NOMO-1 treated with dmso at 0.1 percent for 144 hours (cell line): ENCODE measurements around the gene STAG3.

Source experiments
- DNase-seq: peaks from one replicate; lab custom pipeline; 2025; ENCODE audit not compliant: unreplicated experiment; lab: John Stamatoyannopoulos, UW

Gene STAG3

DNA sequence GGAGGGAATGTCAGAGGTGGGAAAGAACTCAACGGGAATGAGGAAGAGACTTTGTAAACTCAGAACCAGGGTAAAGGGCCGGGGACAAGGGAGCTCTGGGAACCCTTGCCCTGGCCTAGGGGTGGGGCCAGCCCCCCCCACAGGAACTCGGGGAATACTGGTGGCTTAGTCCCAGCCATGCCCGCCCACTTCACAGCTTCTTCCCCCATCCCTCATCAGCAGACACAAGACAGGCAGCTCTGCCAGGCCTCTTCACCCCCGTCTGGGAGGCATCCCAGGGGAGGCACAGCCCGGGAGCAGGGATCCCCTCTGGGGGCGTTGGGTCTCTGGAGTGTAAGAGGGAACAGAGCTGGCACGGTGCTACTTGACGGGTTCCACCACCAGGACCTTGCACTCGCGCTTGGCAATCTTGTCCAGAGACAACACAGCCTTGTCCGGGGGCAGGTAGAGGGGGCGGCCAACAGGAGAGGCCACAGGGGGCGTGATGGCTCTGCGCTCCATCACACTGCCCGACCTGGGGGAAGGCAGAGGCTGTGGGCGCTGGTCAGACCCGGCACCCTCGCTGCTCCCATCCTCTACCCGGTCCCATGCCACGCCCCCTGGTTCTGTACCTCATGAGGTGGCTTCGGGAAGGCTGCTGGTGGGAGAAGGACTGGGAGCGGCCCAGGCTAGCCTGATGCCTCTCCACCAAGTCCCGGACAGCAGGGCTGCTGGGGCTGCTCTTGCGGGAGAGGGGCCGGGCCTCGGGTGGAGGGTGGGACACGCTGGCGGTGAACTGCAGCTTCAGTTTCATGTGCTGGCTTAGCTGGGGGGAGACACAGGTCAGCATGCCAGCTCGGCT lies 22.8 kb upstream of the STAG3 start:
- DNase-seq = no peak

- DNase-seq = no peak
Measured at GRCh38 chr7:100155553-100156317, 22.0 kb upstream of the STAG3 start.

DNA sequence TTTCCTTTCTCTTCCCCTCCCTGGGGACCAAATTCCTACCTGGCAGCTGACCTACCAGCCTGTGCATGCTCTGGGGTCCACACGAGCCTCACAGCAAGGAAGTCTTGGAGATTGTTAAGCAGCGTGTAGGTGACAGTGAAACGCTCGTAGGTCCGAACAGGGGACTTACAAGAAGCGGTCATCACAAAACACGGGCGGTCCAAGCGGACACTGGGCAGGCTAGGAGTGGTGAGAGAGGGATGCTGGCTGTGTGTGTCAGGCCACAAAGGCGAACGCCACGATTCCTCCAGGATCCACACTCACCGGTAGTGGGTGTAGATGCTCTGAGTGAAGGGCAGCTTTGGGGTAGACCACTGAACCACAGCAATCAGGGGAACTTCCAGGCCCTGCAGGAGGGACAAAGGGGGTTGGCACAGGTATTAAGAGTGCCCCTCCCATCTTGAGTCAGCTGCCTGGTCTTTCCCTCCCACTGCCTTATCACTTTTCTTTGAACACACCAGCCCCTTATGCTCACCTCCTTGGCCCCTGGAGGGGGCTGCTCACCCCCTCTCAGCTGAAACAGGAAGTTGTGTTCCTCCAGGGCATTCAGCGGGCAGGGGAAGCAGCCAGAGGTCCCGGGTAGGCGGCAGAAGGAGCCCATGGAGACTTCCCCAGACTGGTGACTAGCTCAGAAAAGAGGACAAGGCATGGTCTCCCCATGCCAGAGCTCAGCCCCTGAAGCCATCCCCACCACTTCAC lies 21.2 kb upstream of the STAG3 start:
- DNase-seq = peak; percentile 13

DNA sequence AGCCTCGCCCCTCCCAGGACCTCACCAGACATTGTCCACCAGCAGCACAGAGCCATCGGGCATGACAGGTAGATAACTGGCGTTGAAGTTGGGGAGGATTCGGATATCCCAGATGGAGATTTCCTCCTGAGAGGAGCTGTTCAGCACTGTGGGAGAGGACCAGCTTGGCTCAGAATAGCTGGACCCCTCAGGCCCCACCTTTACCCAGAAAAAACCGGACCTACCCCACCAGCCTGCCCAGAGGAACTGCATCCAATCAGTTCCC lies 20.7 kb upstream of the STAG3 start:
- no peak for DNase-seq

DNA sequence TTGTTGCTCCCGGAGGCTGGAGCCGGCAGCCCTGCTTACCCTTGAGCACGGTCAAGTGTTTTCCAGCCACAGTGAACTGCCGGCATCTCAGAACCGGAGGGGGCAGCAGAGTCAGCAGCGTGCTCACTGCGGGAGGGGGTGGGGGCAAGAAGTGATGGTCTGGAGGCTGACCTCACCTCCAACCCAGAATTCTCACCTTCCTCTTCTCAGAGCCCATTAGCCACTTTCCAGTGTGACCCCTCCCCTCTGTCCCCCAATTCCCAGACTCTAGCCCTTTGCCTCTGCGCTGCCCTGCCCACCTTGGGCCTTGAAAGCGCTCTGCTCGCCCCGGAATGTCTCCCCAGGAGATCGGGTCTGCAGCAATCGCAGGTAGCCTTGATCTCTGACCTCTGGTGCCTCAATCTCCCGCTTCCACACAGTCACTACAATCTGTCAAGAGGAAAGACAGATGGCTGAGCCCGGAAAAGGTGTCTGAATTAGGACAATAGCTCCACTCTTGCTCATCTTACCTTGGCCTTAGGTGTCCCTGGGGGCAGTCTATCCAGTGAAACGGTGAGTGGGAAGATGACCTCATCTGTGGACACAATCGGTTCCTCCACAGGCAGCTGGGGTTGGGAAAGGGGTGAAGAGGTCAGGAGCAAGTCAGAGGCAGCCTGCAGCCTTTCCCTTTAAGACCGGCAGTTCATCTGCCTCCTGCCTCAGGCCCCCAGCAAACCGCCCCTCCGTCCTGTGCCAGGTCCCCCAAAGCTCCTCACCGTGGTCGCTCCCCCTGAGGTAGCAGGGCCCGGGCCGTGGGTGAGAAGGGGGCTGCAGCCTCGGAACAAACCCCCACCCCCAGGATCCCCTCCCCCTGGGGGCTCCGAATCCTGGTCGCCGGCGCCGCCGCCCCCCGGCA lies 20.1 kb upstream of the STAG3 start:
- DNase-seq = no peak

DNA sequence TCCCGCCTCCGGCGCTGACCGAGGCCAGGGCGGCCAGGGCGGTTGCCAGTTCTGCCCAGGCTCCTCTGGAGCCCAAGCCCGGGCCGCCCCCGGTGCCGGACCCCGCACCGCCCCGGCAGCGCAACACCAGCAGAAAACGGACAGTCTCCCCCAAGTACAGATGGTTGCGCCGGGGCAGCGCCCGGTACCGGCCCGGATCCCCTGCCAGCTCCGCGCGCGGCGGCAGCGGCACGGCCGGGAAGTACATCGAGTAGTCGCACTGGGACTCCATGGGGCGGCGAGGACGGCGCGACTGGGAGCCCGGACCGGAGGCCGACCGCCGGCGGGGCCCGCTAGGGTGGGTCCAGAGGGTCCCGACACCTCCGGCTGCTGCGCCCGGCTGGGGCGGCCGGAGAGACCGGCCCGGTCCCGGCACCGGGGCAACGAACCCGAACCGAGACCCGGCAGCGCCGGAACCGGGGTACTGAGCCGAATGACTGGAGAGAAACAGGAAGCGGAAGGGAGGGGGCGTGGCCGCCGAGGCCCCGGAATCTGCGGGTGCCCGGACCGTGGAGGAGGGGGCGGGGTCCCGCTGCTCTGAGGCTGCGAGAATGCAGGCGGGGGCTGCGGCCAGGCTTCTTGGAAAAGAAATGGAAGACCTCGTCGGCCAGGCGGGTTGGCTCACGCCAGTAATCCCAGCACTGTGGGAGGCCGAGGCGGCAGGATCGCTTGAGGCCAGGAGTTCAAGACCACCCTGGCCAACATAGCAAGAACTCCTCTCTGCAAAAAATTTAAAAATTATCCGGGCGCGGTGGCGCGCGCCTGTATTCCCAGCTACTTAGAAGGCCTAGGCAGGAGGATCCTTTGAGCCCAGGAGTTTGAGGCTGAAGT lies 19.3 kb upstream of the STAG3 start, which contains the start of gene TRAPPC14:
Gene TRAPPC14 (minus strand): TSS at position 495 of the 870 bp plus-strand sequence. CDS start 224 bp downstream, at position 271.
- peak; percentile 82 for DNase-seq

DNA sequence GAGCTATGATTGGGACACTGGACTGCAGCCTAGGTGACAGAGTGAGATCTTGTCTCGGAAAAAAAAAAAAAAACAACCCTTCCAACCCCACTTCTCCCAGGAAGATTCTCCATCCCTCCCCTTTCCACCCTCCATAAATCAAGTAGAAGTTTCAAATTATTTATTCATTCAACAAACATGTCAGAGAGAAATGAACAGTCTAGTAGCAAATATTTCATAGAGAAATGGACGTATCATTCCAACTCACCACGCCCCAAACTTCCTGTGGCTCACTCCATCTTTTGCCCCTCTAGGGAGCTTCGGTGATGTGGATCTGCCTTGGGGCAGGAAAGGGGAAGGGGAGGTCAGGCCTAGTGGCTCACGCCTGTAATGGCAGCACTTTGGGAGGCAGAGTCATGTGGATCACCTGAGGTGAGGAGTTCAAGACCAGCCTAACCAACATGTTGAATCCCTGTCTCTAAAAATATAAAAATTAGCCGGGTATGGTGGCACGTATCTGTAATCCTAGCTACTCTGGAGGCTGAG lies 18.6 kb upstream of the STAG3 start:
- no peak for DNase-seq

GRCh38 chr7:100160067-100160466 lies 17.7 kb upstream of the STAG3 start:
- DNase-seq = no peak

DNA sequence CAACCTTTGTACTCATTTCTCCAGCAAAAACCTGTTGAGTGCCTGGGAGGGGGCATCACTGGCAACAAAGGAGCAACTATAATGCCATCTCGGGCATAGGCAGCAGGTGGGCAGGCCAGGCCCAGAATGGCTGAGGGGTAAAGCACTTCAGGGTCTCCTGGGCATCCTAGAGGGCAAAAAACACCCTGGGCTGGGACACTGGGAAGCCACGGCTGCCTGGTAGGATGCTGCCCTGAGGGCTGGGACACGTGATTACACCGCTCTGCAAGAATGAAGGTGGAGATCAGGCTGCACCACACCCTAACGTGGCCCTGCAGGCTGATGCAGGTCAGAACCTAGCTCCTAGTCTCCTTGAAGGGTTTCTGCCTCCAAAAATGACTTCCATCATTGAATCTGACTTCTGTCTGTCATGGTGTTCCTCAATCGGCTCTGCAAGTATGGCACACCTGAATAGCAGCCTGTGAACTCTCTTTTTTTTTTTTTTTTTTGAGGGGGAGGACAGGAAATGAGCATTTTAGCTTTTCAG lies 14.6 kb upstream of the STAG3 start:
- no peak for DNase-seq

DNA sequence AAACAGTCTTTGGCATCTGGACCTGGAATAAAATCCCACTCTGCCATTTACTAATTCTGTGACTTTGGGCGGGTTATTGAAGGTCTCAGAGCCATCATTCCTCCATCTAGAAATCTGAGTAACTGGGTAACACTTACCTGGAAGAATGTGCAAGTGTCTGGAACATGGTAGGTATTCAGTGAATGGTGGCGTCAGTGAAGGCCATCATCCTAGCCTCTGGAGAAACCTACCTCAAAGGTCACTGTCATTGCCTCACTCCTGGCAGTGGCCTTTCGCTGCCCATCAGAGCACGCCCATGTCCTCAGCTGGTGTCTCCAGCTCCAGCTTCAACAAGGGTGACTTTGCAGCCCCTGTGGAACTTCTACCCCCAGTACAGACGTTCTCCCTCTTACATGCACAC lies 13.8 kb upstream of the STAG3 start:
- no peak for DNase-seq

GRCh38 chr7:100166317-100166940 lies 11.3 kb upstream of the STAG3 start:
- DNase-seq = no peak

DNA sequence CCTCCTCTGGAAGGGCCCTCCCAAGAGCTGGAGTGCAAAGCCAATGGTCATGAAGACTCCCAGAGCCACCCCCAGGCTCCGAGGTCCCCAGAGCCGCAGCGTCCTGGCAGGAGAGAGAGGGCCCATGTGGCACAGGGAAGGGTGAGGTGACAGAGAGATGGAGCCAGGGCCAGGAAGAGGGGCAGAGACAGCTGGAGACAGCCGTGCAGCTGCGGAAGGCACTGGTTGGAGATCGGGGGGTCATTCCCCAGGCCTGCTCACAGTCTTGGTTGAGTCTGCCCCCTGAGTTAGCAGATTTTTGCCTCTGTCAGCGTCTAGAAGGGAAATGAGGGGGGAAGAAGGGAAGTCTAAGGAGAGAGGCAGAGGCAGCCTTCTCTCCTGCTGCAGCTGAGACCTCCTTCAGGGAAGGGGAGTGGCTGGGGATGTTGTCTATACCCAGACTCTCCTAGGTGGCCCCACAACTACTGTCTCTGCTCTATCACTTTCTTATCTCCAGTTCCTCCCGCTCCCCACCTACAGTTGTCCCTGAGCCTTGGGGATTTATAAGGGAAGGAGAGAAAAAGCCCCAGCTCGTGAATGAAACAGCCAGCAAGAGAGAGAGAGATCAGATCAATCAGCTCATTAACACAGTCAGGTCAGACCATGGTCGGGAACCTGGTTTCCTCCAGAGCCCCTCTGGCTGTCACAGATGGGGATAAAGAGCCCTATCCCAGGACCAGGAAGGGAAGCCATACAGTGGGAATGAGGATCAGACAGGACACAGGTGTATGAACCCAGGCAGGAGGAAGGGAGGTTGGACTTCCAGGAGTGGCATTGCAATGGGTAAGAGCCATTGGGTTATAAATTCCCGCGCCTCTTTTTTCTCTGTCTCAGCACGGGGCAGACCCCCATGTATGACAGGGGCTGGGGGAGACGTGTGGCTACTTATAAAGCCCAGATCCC lies 10.5 kb upstream of the STAG3 start:
- no peak for DNase-seq

DNA sequence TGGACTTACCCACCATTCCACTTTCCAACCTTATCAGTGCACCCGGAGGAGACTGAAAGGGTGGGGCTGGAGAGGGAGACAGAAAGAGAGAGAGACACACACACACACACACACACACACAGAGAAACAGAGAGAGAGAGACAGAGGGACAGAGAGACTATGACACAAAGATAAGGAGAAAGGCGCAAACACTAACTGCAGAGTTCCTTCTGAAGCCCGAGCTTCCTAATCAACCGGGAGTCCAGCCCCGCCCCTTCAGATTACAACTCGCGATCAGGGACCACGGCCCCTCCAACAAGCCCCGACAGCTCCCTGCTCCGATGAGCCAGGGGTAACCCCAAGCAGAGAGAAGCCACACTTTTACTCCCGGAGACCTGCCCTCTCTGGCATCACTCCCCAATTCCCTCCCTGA lies 9.8 kb upstream of the STAG3 start:
- DNase-seq = no peak

DNA sequence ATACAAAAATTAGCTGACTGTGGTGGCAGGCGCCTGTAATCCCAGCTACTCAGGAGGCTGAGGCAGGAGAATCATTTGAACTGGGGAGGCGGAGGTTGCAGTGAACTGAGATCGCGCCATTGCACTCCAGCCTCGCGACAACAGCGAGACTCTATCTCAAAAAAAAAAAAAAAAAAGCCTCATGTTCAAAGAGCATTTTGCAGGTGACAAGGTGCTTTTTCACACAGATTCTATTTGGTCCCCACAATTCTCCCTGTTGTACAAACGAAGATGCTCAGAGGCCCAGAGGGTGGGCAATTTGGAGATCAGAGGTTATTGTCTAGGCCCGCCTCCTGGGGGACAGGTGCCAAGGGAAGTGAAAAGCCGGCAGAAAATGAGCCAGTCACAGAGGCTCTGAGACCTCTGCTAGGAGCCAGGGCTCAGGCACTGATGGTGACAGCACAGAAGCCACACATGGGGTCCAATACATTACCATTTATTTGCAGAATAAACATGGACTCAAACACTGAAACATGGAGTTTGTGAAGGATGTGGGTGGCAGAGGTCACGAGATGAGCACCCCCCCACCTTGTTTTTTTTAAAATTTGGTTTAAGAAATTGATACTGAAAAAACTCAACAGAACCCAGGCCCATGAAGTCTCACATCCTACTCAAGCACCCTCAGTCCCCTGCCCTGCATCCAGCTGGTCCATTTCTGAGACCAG lies 8.4 kb upstream of the STAG3 start:
- DNase-seq = no peak

- no peak for DNase-seq
Measured at GRCh38 chr7:100170101-100170897, 7.4 kb upstream of the STAG3 start.

- no peak for DNase-seq
Measured at GRCh38 chr7:100171087-100171681, 6.5 kb upstream of the STAG3 start.
